ENCODE data around the gene C1orf159.
"Not testable (repeated sequence)": the region's sequence is repeated elsewhere in the genome, so short reads cannot be mapped to it uniquely, and the experiment has no call there.

The C1orf159 gene

DNA sequence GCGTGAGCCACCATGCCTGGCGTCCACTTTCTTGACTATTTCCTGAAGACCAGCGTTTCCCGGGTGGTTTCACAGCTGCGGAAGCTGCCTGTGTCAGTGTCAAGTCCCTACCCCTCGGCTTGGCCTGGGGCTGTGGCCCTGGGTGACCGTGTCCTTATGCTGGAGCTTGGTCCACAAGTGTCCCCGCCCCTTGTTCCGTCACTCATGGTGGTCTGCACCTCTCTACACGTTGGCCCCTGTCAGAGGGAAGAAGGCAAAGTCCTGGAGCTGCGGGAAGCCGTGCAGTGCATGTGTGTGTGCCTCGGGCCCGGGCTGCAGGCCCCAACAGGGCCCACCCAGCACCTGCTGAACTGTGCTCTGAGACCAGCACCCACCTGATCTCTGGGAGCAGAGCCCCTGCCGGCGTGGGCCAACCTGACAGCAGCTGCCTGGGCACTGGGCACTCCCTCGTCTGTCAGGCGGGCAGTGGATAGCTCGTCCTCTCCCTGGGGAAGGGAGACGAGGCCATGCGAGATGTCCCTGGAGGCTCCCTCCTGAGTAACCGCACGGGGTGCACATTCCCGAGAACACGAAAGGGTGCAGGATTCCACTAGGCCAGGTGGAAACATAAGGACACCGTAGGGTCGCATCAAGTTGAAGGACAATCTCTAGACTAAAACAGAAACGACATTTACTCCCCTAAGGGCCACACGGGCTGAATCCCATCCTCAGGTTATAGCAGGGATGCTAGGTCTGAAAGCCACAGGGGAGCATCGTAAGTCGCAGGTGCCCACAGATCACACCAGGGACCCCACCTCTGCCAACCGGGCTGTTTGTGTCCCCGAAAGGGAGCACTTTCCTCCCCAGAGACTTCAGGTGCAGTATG, 2.4 kb upstream of the C1orf159 start:
- no peak for DNase-seq (ENCODE audit: low spot score)

DNA sequence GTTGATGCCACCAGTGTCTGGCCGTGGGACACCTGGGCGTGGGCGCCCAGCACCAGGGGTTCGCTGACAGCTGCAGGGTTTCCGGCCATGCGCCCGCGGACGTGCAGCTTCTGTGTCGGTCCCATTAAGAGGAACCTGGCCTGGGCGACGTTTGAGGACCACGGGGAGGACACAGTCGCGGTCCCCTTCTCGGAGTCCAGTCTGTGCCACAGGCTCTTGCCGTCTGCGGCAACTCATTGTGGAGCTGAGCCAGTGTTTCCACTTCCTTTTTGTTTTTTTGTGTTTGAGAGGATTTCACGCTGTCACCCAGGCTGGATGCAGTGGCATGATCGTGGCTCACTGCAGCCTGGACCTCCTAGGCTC, 1.6 kb upstream of the C1orf159 start:
- DNase-seq (ENCODE audit: low spot score) = no peak

DNA sequence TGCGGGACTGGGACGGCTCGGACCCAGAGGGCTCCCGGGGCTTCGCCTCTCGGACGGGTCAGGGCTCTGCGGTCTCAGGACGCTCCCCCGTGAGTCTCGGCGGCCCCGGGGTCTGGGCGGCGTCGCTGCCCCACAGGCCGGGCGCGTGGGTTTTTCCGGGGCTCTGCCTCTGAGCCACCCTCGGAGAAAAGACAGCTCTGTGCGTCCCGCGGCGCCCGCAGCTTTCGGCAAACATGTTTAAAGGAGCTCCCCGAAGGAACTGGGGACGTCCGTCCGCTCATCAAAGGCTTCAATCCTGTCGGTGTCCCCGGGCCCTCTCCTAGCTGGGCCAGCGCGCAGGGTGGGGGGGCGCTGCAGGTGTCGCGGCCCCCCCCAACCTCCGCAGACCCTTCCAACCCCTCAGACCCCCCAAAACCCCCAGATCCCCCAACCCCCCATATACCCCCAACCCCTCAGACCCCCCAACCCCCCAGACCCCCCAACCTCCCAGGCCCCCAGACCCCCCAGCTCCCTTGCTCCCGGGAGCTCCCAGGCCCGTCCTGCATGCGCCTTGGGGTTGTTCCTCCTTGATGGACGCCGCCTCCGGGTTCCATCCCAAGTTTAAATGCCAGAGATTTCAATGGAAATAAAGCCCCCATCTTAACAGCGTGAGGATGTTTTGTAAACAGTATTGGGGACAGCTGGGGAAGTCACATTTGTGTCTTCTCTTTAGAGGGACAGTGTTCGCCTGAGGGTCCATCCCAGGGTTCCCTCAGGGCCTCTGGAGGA, 996 bp upstream of the C1orf159 start:
- no peak for DNase-seq (ENCODE audit: low spot score)

DNA sequence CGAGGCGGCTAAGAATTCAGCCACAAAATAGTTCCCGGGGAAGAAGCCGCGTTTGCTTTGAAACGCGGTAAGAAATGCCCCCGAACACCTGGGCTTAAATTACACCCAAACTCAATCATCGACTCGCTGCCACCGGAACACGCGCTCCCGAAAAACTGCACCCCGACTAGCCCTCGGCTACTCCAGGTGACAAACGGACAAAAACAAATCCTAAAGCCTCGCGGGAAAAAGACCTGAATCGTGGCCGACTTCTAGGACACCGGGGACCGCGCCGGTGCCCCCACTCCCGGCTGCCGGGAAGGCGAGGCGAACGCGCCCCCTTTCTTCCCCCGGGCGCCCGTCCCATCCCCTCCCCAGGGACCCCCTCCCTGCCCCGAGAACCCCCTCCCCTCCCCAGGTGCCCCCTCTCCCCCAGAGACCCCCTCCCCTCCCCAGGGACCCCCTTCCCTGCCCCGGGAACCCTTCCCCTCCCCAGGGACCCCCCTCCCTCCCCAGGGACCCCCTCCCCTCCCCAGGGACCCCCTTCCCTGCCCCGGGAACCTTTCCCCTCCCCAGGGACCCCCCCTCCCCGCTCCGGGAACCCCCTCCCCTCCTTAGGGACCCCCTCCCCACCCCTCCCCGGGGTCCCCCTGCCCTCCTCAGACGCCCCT, 628 bp downstream of the C1orf159 start:
- no peak for DNase-seq (ENCODE audit: low spot score)

DNA sequence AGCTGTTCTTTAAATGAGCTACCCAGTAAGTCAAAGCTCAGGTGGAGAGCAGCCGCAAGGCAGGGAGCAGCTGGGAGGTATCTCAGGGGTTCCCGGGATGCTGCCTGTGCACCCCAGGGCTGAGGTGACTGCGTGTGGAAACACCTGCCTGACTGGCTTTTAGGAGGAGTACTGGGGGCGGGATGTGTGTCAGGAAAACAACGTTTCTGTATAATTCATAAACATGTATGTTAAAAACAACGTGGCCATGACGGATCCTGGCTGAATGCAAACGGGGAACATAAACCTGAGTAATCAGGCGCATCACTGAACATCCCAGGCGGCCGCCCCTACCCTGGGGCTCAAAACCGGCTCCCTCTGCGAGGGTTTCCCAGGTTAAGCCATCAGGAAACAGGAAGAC, 1.5 kb downstream of the C1orf159 start:
- no peak for DNase-seq (ENCODE audit: low spot score)

DNA sequence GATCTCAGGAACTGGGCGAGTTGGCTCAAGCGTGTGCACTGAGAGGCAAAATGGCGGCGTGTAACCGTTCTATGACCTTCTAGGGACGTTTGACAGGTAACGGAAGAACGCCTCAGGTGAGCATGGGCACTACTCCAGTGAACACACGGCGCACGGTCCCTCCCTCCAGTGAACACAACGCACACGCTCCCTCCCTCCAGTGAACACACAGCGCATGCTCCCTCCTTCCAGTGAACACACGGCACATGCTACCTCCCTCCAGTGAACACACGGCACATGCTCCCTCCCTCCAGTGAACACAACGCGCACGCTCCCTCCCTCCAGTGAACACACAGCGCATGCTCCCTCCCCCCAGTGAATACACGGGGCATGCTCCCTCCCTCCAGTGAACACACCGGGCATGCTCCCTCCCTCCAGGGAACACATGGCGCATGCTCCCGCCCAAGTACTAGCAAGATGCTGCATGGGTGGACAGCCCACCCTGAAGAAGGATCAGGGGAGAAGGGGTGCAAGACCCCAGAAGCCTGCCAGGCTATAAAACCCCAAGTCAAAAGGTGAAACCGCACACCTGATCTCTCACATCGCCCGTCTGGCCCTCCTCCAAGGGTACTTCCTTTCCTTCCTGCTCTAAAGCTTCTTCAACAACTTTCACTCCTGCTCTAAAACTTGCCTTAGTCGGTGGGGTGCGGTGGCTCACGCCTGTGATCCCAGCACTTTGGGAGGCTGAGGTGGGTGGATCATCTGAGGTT, 3.5 kb downstream of the C1orf159 start:
- no peak for DNase-seq (ENCODE audit: low spot score)

DNA sequence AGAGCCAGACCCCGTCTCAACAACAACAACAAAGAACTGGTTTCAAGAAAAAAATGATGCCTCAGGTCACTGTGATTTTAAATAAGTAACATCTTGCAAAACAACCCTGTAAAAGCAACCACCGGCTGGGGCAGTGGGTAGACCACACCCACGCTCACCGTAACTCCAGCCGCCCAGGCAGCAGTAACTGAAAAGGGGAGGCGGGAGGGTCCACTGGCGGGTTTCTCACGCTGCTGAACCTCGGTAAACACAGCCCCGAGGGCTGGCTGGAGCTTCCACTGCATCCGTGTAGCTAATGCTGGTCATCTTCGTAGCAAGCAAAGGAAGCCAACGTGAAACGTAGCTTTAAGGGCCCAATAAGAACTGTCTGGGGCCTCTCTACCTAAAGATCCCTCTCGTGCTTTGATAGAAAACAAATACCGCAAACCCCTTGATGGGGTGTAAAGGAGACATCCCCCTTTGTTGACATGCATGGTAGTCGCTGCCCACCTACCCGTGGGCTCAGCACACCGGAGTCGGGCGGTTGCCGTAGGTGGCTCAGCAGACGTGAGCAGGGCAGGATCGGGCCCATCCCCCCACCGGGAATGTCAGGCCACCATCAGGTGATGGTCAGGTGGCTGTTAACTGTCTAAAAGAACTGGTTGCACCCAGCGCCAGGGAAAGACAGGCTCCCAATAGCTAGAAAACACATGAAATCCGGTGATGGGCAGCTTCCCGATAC, 4.2 kb downstream of the C1orf159 start:
- DNase-seq (ENCODE audit: low spot score) = no peak

DNA sequence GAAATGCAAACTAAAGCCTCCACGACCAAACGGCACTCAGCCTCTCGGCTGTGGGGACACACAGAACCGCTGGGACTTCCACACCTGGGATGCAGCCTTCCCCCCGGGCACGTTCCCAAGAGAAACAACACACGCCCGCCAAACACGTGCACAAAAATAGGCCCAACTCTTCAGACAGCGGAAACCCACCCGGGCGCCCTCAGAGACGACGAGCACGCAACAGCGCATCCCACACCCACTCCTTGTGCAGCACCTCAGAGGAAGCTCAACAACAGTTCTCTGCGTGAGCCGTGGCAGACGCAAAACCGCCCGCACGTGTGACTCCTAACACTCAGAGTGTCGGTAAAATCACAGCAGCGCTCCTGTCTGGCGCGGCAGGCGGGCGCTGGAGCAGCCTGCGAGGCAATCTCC, 5.3 kb downstream of the C1orf159 start:
- no peak for DNase-seq (ENCODE audit: low spot score)

DNA sequence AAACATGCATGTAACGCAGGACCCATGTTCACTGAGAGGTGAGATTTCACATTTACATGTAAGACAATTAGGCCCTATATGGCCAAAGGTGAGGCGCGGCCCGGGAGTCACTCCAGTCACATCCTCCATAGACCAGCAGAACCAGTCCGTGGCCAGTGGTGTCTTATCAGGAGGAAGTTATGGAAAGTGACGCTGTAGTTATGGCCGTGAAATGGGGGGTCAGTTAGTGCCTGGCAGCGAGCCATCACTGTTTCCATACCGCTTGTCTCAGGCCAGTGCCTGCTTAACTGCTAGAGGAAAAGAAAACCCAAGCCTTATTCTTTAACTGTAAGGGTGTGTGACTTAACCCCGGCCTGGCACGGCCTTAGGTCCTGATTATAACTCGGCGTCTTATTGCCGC, 6.1 kb downstream of the C1orf159 start:
- DNase-seq (ENCODE audit: low spot score) = no peak

DNA sequence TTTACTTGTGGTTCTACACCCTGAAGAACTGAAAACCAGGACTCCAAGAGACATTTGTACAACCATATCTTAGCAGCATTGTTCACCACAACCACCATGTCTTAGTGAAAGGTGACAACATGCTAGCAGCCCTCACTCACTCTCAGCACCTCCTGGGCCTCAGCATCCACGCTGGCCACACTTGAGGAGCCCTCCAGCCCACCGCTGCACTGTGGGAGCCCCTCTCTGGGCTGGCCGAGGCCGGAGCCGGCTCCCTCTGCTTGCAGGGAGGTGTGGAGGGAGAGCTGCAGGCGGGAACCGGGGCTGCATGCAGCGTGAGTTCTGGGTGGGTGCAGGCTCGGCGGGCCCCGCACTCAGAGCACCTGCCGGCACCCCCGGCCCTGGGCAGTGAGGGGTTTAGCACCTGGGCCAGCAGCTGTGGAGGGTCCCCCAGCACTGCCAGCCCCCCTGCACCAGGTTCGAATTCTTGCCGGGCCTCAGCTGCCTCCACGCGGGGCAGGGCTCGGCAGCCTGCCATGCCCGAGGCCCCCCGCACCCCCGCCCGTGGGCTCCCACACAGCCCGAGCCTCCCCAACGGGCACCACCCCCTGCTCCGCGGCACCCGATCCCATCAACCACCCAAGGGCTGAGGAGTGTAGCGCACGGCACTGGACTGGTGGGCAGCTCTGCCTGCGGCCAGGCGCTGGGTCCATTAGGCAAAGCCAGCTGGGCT, 9.2 kb downstream of the C1orf159 start:
- DNase-seq (ENCODE audit: low spot score) = no peak

DNA sequence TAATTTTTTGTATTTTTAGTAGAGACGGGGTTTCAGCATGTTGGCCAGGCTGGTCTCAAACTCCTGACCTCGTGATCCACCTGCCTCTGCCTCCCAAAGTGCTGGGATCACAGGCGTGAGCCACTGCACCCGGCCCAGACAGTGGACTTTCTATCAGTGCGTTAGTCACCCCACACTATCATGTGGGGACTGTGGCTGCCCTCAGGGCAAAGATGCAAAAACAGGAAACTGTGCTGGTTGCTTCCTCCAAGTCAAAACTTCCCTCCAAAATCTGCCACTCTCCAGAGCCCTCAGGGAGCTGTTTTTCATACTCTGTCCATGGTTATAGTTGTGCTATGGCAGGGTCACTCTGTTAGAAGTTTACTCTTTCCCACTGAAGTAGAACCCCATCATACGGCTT, 11.7 kb downstream of the C1orf159 start:
- DNase-seq (ENCODE audit: low spot score) = not testable (repeated sequence)

DNA sequence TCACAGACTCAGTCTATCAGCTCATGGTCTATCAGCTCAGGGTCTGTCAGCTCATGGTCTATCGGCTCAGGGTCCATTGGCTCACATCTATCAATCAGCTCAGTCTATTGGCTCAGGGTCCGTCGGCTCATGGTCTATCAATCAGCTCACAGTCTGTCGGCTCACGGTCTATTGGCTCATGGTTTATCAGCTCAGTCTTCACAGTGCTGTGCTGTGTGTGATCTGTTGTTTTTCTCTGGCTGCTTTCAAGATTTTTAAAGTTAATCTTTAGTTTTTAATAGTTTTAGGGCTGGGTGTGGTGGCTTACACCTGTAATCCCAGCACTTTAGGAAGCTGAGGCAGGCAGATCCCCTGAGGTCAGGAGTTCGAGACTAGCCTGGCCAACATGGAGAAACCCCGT, 14.4 kb downstream of the C1orf159 start:
- DNase-seq (ENCODE audit: low spot score) = no peak

DNA sequence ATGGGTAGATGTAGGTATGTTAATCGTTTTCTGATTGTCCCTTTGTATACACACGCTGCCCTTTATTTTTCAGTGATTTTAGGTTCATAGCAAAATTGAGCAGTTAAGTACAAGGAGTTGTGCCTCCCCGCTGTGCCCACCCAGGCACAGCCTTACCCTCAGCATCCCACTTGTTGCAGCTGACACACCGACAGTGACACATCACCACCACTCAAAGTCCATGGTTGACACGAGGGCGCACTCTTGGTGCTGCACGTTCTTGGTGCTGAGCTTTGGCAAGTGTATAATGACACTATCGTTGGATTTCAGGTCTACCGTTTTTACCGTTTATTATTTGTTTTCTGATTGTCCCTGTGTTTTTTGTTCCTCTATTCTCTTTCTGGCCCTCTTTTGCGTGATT, 15.6 kb downstream of the C1orf159 start:
- DNase-seq (ENCODE audit: low spot score) = no peak

DNA sequence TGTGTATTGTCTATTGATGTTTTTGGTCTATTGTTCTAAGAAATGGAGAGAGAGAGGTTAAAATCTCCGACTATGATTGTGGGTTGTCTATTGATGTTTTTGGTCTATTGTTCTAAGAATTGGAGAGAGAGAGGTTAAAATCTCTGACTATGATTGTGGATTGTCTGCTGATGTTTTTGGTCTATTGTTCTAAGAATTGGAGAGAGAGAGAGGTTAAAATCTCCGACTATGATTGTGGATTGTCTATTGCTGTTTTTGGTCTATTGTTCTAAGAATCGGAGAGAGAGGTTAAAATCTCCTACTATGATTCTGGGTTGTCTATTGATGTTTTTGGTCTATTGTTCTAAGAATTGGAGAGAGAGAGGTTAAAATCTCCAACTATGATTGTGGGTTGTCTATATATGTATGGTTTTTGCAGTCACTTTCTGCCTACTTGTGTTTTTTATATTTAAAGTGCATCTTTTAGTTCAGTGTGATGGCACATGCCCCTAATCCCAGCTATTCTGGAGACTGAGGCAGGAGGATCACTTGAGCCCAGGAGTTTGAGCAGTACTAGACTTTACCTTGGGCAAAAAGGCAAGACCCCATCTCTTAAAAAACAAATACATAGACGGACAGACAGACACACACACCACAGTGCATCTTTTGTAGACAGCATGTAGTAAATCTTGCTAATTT, 16.2 kb downstream of the C1orf159 start:
- no peak for DNase-seq (ENCODE audit: low spot score)

DNA sequence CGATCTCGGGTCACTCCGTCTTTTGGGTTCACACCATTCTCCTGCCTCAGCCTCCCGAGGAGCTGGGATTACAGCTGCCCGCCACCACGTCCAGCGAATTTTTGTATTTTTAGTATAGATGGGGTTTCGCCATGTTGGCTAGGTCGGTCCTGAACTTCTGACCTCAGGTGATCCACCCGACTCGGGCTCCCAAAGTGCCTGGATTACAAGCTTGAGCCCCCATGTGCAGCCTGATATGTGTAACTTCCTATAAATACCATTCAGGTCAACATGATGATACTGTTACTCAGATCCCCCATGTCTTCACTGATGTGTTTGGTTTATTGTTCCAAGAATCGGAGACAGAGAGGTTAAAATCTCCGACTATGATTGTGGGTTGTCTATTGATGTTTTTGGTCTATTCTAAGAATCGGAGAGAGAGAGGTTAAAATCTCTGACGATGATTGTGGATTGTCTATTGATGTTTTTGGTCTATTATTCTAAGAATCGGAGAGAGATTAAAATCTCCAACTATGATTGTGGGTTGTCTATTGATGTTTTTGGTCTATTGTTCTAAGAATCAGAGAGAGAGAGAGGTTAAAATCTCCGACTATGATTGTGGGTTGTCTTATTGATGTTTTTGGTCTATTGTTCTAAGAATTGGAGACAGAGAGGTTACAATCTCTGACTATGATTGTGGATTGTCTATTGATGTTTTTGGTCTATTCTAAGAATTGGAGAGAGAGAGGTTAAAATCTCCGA, 17.0 kb downstream of the C1orf159 start:
- DNase-seq (ENCODE audit: low spot score) = no peak

DNA sequence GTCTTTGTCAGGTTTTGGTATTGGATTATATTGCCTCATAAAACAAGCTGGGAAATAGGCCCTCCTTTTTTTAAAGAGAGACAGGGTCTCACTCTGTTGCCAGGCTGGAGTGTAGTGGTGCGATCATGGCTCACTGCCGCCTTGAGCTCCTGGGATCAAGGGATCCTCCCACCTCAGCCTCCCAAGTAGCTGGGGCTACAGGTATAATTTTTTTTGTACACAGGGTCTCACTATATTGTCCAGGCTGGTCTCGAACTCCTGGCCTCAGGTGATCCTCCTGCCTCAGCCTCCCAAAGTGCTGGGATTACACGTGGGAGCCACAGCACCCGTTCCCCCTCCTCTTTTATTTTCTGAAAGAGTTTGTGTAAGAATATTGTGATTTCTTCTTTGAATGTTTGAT, 19.8 kb downstream of the C1orf159 start:
- DNase-seq (ENCODE audit: low spot score) = not testable (repeated sequence)

DNA sequence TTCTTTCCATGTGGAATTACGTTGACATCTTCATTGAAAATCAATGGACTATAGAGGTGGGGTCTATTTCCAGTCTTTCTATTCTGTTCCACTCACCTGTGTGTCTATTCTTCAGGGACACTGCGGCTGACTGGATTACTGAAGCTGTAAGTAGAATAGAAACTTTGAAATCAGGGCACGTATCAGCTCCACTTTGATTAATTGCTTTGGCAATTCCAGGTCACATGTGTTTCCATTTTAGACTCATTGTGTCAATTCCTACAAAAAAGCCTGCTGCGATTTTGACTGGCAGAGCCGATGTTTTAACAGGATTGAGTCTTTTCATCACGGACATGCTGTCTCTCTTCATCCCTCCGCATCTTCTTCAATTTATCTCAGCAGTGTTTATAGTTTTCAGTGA, 20.9 kb downstream of the C1orf159 start:
- DNase-seq (ENCODE audit: low spot score) = no peak

DNA sequence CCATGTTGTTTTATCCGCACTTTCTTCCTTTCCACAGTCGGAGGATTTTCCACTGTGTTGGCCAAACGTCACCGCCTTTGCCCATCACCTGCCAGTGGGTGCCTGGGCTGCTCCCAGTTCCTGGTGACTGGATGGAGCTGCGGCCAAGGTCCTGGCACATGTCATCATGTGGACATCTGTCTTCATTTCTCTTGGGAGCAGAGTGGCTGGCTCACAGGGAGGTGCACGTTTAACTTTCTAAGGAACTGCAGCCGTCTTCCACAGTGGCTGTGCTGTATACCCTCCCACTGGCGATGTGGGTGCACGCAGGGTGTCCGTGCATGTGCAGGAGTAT, 22.3 kb downstream of the C1orf159 start:
- DNase-seq (ENCODE audit: low spot score) = no peak

DNA sequence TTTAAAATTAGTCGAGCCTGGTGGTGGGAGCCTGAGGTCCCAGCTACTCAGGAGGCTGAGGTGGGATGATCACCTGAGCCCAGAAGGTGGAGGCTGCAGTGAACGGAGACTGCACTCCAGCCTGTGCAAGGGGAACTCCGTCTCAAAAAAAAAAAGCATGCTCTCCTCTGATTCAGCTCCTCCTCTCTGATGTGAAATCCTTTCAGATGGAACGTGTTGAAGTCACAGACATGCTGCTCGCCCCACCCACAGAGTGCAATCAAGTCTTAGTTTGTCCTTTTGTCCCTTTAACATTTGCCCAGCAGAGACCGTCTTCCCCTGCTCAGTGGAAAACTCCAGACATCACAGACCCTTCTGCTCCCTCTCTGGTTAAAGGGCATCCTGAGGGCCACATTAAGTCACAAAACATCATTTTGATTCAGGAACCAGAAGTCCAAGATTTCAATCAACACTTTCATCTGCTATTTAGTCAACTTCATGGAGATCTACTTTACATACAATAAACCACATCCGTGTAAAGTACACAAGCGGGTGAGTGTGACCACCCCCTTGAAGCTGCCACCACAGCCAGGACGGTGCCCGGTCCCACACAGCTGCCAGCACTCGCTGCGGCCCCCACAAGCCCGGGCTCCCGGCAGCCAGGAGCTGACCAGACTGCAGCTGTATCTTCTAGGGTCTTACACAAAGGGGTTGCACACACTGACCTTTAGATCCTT, 22.8 kb downstream of the C1orf159 start:
- no peak for DNase-seq (ENCODE audit: low spot score)

Measured in kidney capillary endothelial cell (primary cell).